NT2/D1 (cell line): ENCODE results near the gene BLM.

Experiments used
- SUZ12 ChIP-seq: IDR thresholded peaks from 2 replicates; pipeline ENCODE4 v1.6.1; 2011; ENCODE audit not compliant: insufficient read length, insufficient read depth; ENCODE audit errors: extremely low read depth
- YY1 ChIP-seq: IDR thresholded peaks from 2 replicates; pipeline ENCODE4 v1.6.1; 2011; ENCODE audit not compliant: insufficient read length, insufficient read depth

DNA sequence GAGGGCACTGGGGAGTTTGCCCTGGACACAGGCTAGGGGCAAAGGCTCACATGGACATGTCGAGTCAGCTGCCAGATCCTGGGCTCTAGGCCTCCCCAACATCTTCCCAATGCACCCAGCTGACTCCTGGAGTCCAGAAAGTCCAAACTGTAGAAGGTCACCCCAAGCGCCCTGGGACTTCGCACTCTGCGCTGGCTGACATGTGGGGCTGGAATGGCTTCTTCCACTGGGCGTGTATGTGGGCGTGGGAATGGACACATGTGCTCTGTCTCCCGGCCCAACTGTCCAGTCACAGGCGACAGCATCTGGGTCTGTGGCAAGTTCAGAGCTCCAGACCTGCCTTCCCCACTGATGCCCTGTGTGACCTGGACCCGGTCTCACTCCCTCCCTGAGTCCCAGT is 138.0 kb downstream of the BLM start:
- TF ChIP-seq YY1: no peak
- TF ChIP-seq SUZ12: no peak
